HG03439 (cell line): ENCODE results near the gene PHF11.
"Not testable (repeated sequence)": the region's sequence is repeated elsewhere in the genome, so short reads cannot be mapped to it uniquely, and the experiment has no call there.

Experiments used
- ATAC-seq: cut with Tn5 transposase; IDR thresholded peaks from one replicate; pipeline ENCODE4 v1.9.1; 2021; ENCODE audit warnings: mild to moderate bottlenecking, moderate library complexity; ENCODE audit not compliant: unreplicated experiment

Gene PHF11

GRCh38 chr13:49495783-49496762 is at the start of gene PHF11:
Gene PHF11 (plus strand): TSS chr13:49495953. CDS start chr13:49496002, 49 bp downstream.
- ATAC-seq, result peak; percentile 83

GRCh38 chr13:49446473-49446872 is 49.3 kb upstream of the PHF11 start:
- no peak for ATAC-seq

- no peak for ATAC-seq
Measured at GRCh38 chr13:49448753-49449152, 47.0 kb upstream of the PHF11 start.

GRCh38 chr13:49450105-49450819 is 45.5 kb upstream of the PHF11 start:
- ATAC-seq, result no peak

GRCh38 chr13:49452725-49453457 is 42.9 kb upstream of the PHF11 start:
- ATAC-seq, result no peak

- ATAC-seq, result no peak
Measured at GRCh38 chr13:49453465-49453864, 42.3 kb upstream of the PHF11 start.

- ATAC-seq, result peak; percentile 88
Measured at GRCh38 chr13:49454388-49455006, 41.3 kb upstream of the PHF11 start.

- ATAC-seq, result peak; percentile 18
Measured at GRCh38 chr13:49455007-49455398, 40.8 kb upstream of the PHF11 start.

- ATAC-seq, result no peak
Measured at GRCh38 chr13:49456156-49456555, 39.6 kb upstream of the PHF11 start.

- ATAC-seq, result no peak
Measured at GRCh38 chr13:49457221-49457620, 38.5 kb upstream of the PHF11 start.

- ATAC-seq, result no peak
Measured at GRCh38 chr13:49459580-49459979, 36.2 kb upstream of the PHF11 start.

- no peak for ATAC-seq
Measured at GRCh38 chr13:49464085-49464484, 31.7 kb upstream of the PHF11 start.

GRCh38 chr13:49464621-49465325 is 31.0 kb upstream of the PHF11 start:
- ATAC-seq, result no peak

GRCh38 chr13:49466292-49466838 is 29.4 kb upstream of the PHF11 start:
- no peak for ATAC-seq

- no peak for ATAC-seq
Measured at GRCh38 chr13:49472186-49472585, 23.6 kb upstream of the PHF11 start.

- no peak for ATAC-seq
Measured at GRCh38 chr13:49476529-49476928, 19.2 kb upstream of the PHF11 start.

- ATAC-seq, result no peak
Measured at GRCh38 chr13:49481788-49482187, 14.0 kb upstream of the PHF11 start.

- no peak for ATAC-seq
Measured at GRCh38 chr13:49488563-49488962, 7.2 kb upstream of the PHF11 start.

GRCh38 chr13:49494645-49495044 is 1.1 kb upstream of the PHF11 start:
- no peak for ATAC-seq

- ATAC-seq, result not testable (repeated sequence)
Measured at GRCh38 chr13:49496837-49497236, 1.1 kb downstream of the PHF11 start.
